ENCODE measurements around the gene SHQ1. TPM values are rescaled to one million over a fixed set of nuclear protein-coding genes. Genes with fewer than 3 reads are reported as not detected.
"Not testable (repeated sequence)": the region's sequence is repeated elsewhere in the genome, so short reads cannot be mapped to it uniquely, and the experiment has no call there.

The SHQ1 gene
- total RNA-seq, 3 donors from 2014 or later (not counting 1 experiment from before 2014, with no cell fraction given), result 16.3 to 36.7 (median 35.9) TPM

DNA sequence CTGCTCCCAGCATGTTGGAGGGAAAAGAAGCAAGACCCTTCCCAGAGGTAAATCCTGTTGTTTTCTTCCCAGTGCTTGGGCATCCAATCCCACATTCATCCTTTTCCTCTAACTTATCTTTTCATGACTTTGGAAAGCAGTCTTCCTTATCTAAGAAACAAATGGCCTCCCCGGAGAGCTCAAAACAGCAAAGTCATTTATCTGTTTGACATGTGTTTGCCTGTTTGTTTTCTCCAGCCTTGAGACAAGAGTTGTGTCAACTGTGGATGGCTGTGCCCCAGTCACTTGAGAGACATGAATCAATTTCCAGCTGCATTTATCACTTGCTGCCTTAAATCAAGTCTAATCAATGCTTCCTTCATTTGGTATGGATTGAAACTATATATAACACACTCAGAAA lies 103.9 kb downstream of the SHQ1 start:
- no peaks in the 10 kb centered on the region for H3K27me3 Mint-ChIP-seq (ENCODE audit: low read depth in 2 of 2)
- ATAC-seq (no peak), DNase-seq (no peak)
- H3K9me3 Mint-ChIP-seq, result no peaks in the 10 kb centered on the region
- Histone ChIP-seq H3K4me3 (ENCODE audit: low read length) (no peak overlapping the region), H3K27ac (ENCODE audit: low read length) (no peak overlapping the region), H3K9me3 (ENCODE audit: control insufficient read depth, insufficient read depth, low read length) (no peaks in the 10 kb centered on the region), H3K4me1 (ENCODE audit: control insufficient read depth, insufficient read depth, low read length) (peaks cover 7% of the 10 kb centered on the region), H3K27me3 (ENCODE audit: control insufficient read depth, insufficient read depth, low read length) (no peaks in the 10 kb centered on the region), H3K36me3 (ENCODE audit: control insufficient read depth, insufficient read depth, low read length) (no peaks in the 10 kb centered on the region)
- intact Hi-C loops (cut with micrococcal nuclease), result no loop called here
- H3K4me1 Mint-ChIP-seq, result peaks cover 15 to 22% of the 10 kb centered on the region in 2 donors
- 65% methylated on average over 1 of the region's 1 CpG for WGBS (ENCODE audit: insufficient coverage)
- no peaks in the 10 kb centered on the region for H3K36me3 Mint-ChIP-seq
- no peak overlapping the region for H3K27ac Mint-ChIP-seq
- no peak overlapping the region for H3K4me3 Mint-ChIP-seq
- TF ChIP-seq, protein P1, sequence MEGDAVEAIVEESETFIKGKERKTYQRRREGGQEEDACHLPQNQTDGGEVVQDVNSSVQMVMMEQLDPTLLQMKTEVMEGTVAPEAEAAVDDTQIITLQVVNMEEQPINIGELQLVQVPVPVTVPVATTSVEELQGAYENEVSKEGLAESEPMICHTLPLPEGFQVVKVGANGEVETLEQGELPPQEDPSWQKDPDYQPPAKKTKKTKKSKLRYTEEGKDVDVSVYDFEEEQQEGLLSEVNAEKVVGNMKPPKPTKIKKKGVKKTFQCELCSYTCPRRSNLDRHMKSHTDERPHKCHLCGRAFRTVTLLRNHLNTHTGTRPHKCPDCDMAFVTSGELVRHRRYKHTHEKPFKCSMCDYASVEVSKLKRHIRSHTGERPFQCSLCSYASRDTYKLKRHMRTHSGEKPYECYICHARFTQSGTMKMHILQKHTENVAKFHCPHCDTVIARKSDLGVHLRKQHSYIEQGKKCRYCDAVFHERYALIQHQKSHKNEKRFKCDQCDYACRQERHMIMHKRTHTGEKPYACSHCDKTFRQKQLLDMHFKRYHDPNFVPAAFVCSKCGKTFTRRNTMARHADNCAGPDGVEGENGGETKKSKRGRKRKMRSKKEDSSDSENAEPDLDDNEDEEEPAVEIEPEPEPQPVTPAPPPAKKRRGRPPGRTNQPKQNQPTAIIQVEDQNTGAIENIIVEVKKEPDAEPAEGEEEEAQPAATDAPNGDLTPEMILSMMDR (IDR thresholded peaks at IDR 0.05), result no peak

DNA sequence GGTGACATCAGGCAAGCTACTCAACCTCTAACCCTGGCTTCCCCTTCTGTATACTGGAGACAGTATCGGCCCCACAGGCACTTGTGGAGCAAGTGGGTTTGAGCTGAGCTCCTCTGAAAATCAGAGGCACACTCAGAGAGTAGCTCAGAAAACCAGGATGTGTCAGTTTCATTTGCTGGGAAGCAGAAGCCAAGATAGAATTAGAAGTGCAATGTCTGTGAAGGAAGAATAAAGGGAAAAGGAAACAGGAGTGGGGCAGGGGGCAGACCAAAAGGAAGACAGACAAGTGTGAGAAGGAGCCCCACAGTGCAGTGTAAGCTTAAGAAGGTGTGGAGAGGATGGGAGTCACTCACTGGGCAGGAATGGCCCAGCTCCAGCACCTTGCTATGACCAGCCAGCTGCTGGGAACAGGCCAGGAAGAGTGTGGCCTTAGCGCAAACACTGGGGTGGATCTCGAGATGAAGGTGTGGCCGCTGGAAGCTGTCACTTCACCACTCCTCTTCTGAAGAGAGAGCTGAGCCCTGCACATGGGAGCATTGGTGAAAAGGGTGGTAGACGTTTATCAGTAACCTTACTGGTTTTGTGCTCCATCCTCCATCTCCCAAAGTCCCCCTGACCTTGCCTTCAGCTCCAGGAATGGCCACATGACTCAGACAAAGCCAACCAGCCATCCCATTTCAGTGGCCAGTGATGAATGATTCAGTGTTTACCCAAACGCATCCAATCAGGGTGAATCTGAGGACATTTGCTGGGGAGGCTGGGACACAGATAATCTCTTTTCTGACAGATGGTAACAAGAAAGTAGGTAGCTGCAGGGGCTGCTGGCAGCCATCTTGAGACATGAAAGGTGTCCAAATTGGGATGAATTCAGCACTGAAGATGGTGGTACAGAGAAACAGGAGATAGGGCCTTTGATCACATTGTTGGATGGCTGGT lies 108.4 kb downstream of the SHQ1 start:
- intact Hi-C loops (cut with micrococcal nuclease), result no loop called here
- peak overlapping the region; percentile 1 to 28 for H3K27ac Mint-ChIP-seq

DNA sequence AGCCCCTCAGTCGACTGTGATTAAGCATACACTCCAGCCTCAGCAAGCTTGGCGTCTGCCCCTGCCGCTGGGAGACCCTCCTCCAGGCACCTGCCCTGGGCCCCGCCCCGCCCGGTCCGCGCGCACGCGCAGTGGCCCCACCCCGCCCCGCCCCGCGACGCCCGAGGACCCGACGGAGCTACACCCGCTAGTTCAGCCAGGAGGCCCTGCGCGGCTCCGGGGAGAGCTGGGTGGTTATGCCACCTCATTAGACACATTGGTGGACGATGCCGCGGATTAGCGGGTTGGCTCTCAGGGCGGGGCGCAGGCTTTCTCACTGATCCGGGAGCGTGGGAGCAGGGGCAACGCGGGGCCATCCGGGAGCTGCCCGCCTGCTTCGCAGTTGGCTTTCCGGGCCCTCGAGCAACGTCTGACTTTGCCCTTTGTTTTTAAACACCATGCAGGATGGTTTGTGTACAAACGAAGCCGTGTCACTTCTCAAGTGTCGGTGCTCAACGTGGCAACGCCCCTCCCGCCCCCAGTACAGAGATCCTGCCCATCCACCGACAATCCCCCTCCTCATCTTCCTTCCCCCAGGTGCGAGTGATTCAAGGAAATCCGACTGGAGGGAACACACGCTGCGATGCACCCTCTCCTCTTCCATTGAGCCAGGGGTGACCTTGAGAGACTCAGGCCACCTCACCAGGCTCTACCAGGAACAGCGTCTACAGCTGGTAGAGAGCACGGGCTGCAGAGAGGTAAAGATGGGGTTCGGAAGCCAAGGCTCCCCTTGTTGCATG lies 109.3 kb downstream of the SHQ1 start:
- TF ChIP-seq, protein P1 (IDR thresholded peaks at IDR 0.05), result no peak
- H3K9me3 Mint-ChIP-seq, result no peaks in the 10 kb centered on the region
- H3K4me1 ChIP-seq (ENCODE audit: control insufficient read depth, insufficient read depth, low read length), result peaks cover 15% of the 10 kb centered on the region
- H3K27ac ChIP-seq (ENCODE audit: low read length), result no peak overlapping the region
- peaks cover 0 to 6% of the 10 kb centered on the region in 2 donors for H3K27me3 Mint-ChIP-seq (ENCODE audit: low read depth in 2 of 2)
- intact Hi-C loops (cut with micrococcal nuclease), result no loop called here
- no peaks in the 10 kb centered on the region for H3K27me3 ChIP-seq (ENCODE audit: control insufficient read depth, insufficient read depth, low read length)
- 5% methylated on average over 53 of the region's 53 CpGs for WGBS (ENCODE audit: insufficient coverage)
- H3K9me3 ChIP-seq (ENCODE audit: control insufficient read depth, insufficient read depth, low read length), result peaks cover 4% of the 10 kb centered on the region
- peak overlapping the region; percentile 78 for H3K4me3 Mint-ChIP-seq
- peak overlapping the region; percentile 1 to 28 for H3K27ac Mint-ChIP-seq
- ATAC-seq (peak; percentile 84 to 94 (median 93)), DNase-seq (peak; percentile 49 to 84)
- peaks cover 7 to 16% of the 10 kb centered on the region in 2 donors for H3K4me1 Mint-ChIP-seq
- H3K4me3 ChIP-seq (ENCODE audit: low read length), result peak overlapping the region; percentile 42
- H3K36me3 ChIP-seq (ENCODE audit: control insufficient read depth, insufficient read depth, low read length), result no peaks in the 10 kb centered on the region
- no peaks in the 10 kb centered on the region for H3K36me3 Mint-ChIP-seq

More for the DNA sequence above, 108.4 kb downstream of the SHQ1 start:
- peaks cover 15% of the 10 kb centered on the region for H3K4me1 ChIP-seq (ENCODE audit: control insufficient read depth, insufficient read depth, low read length)
- H3K4me1 Mint-ChIP-seq, result peaks cover 7 to 16% of the 10 kb centered on the region in 2 donors
- no peak for DNase-seq
- no peaks in the 10 kb centered on the region for H3K27me3 ChIP-seq (ENCODE audit: control insufficient read depth, insufficient read depth, low read length)
- peak overlapping the region; percentile 78 for H3K4me3 Mint-ChIP-seq
- no peaks in the 10 kb centered on the region for H3K36me3 ChIP-seq (ENCODE audit: control insufficient read depth, insufficient read depth, low read length)
- no peaks in the 10 kb centered on the region for H3K36me3 Mint-ChIP-seq
- no peak for ATAC-seq
- peaks cover 2% of the 10 kb centered on the region for H3K9me3 ChIP-seq (ENCODE audit: control insufficient read depth, insufficient read depth, low read length)
- peaks cover 0 to 6% of the 10 kb centered on the region in 2 donors for H3K27me3 Mint-ChIP-seq (ENCODE audit: low read depth in 2 of 2)
- H3K4me3 ChIP-seq (ENCODE audit: low read length), result no peak overlapping the region
- H3K27ac ChIP-seq (ENCODE audit: low read length), result no peak overlapping the region
- TF ChIP-seq, protein P1 (IDR thresholded peaks at IDR 0.05), result no peak
- no peaks in the 10 kb centered on the region for H3K9me3 Mint-ChIP-seq
- WGBS (ENCODE audit: insufficient coverage), result 86% methylated on average over 5 of the region's 6 CpGs

DNA sequence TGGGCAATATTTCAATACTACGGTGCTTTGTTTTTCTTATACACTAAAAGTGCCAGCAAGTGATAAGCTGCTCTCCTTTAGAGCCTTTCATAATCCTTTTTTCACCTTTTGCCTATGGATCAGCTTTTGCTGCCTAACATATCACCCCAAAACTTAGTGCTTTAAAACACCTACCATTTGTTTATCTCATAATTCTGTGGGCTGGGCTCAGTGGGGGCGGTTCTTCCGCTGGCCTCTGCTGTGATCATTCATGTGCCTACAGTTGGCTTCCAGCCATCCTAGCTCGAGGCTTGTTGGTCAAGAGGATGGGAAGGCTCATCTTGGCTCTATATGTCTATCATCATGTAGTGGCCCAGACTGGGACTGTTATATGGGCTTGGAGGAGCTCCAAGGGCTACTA lies 113.2 kb downstream of the SHQ1 start:
- H3K4me3 Mint-ChIP-seq; intact Hi-C loops (cut with micrococcal nuclease): not testable (repeated sequence)

More for the DNA sequence above, 113.2 kb downstream of the SHQ1 start:
- not testable (repeated sequence) for H3K36me3 ChIP-seq (ENCODE audit: control insufficient read depth, insufficient read depth, low read length); ATAC-seq; H3K27me3 Mint-ChIP-seq (ENCODE audit: low read depth in 2 of 2); H3K27ac ChIP-seq (ENCODE audit: low read length); H3K36me3 Mint-ChIP-seq; H3K9me3 ChIP-seq (ENCODE audit: control insufficient read depth, insufficient read depth, low read length); H3K9me3 Mint-ChIP-seq; H3K4me3 ChIP-seq (ENCODE audit: low read length); H3K27ac Mint-ChIP-seq; DNase-seq; H3K27me3 ChIP-seq (ENCODE audit: control insufficient read depth, insufficient read depth, low read length)
- H3K4me1 ChIP-seq (ENCODE audit: control insufficient read depth, insufficient read depth, low read length), result peaks cover 15% of the 10 kb centered on the region
- H3K4me1 Mint-ChIP-seq, result peaks cover 7 to 16% of the 10 kb centered on the region in 2 donors
- 100% methylated on average over 1 of the region's 4 CpGs for WGBS (ENCODE audit: insufficient coverage)

Data from natural killer cell (primary cell).